Mesendoderm (in vitro differentiated cells): Measurements from ENCODE around the gene CHST8.

Source experiments
- DNase-seq: peaks from one replicate; pipeline ENCODE4 v3.0.0; 2013
- H2AK5ac ChIP-seq: 2 replicates; pipeline ENCODE4 v1.6.1; 2013; ENCODE audit warnings: low read length, inconsistent platforms
- H2BK120ac ChIP-seq: 2 replicates; pipeline ENCODE4 v1.6.1; 2013; ENCODE audit warnings: low read depth, mild to moderate bottlenecking, low read length, moderate library complexity, mixed read lengths
- H2BK15ac ChIP-seq: replicated peaks from 2 replicates; pipeline ENCODE4 v1.6.1; 2013; ENCODE audit warnings: low read depth, mild to moderate bottlenecking, moderate library complexity
- H2BK5ac ChIP-seq: 2 replicates; pipeline ENCODE4 v1.6.1; 2013; ENCODE audit warnings: low read length, inconsistent platforms
- H3K18ac ChIP-seq: 2 replicates; pipeline ENCODE4 v1.6.1; 2013; ENCODE audit warnings: mild to moderate bottlenecking, low read length, mixed read lengths
- H3K23ac ChIP-seq: one replicate; pipeline ENCODE4 v1.6.1; 2013; ENCODE audit warnings: low read length
- H3K27ac ChIP-seq: 2 replicates; pipeline ENCODE4 v1.5.1; 2013; ENCODE audit warnings: low read depth, mild to moderate bottlenecking, inconsistent platforms, low read length, moderate library complexity
- H3K27me3 ChIP-seq: 2 replicates; pipeline ENCODE4 v1.6.1; 2013; ENCODE audit warnings: low read length, control low read depth, mild to moderate bottlenecking, inconsistent platforms; ENCODE audit not compliant: insufficient read depth, poor library complexity
- H3K36me3 ChIP-seq: 2 replicates; pipeline ENCODE4 v1.6.1; 2013; ENCODE audit warnings: low read length, inconsistent platforms; ENCODE audit not compliant: control insufficient read depth, insufficient read depth
- H3K4ac ChIP-seq: one replicate; pipeline ENCODE4 v1.6.1; 2013; ENCODE audit warnings: low read depth, mild to moderate bottlenecking, low read length, moderate library complexity
- H3K4me1 ChIP-seq: 2 replicates; pipeline ENCODE4 v1.6.1; 2013; ENCODE audit warnings: low read depth, low read length, inconsistent platforms; ENCODE audit not compliant: control insufficient read depth
- H3K4me2 ChIP-seq: 2 replicates; pipeline ENCODE4 v1.6.1; 2013; ENCODE audit warnings: low read length
- H3K4me3 ChIP-seq: 2 replicates; pipeline ENCODE4 v1.5.1; 2013; ENCODE audit warnings: mild to moderate bottlenecking, low read length
- H3K56ac ChIP-seq: one replicate; pipeline ENCODE4 v1.6.1; 2013; ENCODE audit warnings: low read length
- H3K79me1 ChIP-seq: 2 replicates; pipeline ENCODE4 v1.6.1; 2013; ENCODE audit warnings: low read length, inconsistent platforms
- H3K79me2 ChIP-seq: 2 replicates; pipeline ENCODE4 v1.6.1; 2013; ENCODE audit warnings: mild to moderate bottlenecking, low read length; ENCODE audit not compliant: control insufficient read depth, insufficient read depth
- H3K9ac ChIP-seq: 2 replicates; pipeline ENCODE4 v1.6.1; 2013; ENCODE audit warnings: low read length, inconsistent platforms
- H4K5ac ChIP-seq: one replicate; pipeline ENCODE4 v1.6.1; 2013; ENCODE audit warnings: low read length
- H4K8ac ChIP-seq: one replicate; pipeline ENCODE4 v1.6.1; 2013; ENCODE audit warnings: low read depth, mild to moderate bottlenecking, control low read depth, low read length, moderate library complexity
- WGBS: extraction: QIAGEN DNeasy Blood & Tissue Kit; methylation state at CpG from one replicate; pipeline ENCODE4 v1.1.7; 2013; ENCODE audit warnings: low lambda C conversion rate, missing lambda C conversion rate; ENCODE audit not compliant: insufficient coverage; ENCODE audit errors: extremely low coverage; 5-methylcytosine and 5-hydroxymethylcytosine counted together

Gene CHST8

DNA sequence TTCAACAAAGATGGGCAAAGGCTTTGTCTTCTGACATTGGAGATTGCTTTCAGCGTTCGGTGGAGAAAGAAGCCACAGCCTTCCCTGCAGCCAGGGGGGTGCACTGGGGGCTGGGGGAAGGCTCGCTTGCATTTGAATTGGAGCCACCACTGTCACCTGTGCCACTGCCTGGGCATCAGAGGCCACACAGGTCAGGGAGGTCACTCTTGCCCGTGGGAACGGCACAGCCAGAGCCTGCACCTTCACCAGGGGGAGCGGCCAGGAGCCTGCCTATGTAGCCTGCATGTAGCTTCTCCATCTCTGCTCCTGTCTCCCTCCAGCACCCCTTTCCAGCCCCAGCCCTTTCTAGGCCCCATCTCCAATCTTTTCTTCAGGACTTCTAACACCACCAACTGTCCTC lies 131.2 kb downstream of the CHST8 start:
- Histone ChIP-seq H3K27me3 (no peaks in the 10 kb centered on the region), H3K18ac (no peak overlapping the region), H3K4me2 (no peak overlapping the region)

GRCh38 chr19:33754361-33754760 lies 132.6 kb downstream of the CHST8 start:
- Histone ChIP-seq H2BK15ac (no peak overlapping the region), H3K4ac (no peak overlapping the region), H3K79me2 (no peaks in the 10 kb centered on the region), H2BK5ac (no peak overlapping the region), H3K27ac (no peak overlapping the region), H3K79me1 (no peaks in the 10 kb centered on the region), H2AK5ac (no peak overlapping the region), H3K4me2 (no peak overlapping the region), H3K18ac (no peak overlapping the region), H4K5ac (no peak overlapping the region), H2BK120ac (no peak overlapping the region), H3K56ac (no peak overlapping the region), H3K4me3 (no peak overlapping the region), H3K27me3 (no peaks in the 10 kb centered on the region), H3K4me1 (no peaks in the 10 kb centered on the region), H4K8ac (no peak overlapping the region), H3K36me3 (no peaks in the 10 kb centered on the region), H3K23ac (no peak overlapping the region), H3K9ac (no peak overlapping the region)
- WGBS = no CpG with 5 or more reads among the region's 7 CpGs
- DNase-seq = no peak

More for the DNA sequence above, 131.2 kb downstream of the CHST8 start:
- DNase-seq = no peak
- H4K5ac ChIP-seq = no peak overlapping the region
- no peak overlapping the region for H2BK120ac ChIP-seq
- no peaks in the 10 kb centered on the region for H3K79me1 ChIP-seq
- no peak overlapping the region for H2BK5ac ChIP-seq
- no peak overlapping the region for H4K8ac ChIP-seq
- H3K4me3 ChIP-seq = no peak overlapping the region
- WGBS = no CpG with 5 or more reads among the region's 6 CpGs
- no peak overlapping the region for H3K4ac ChIP-seq
- H3K27ac ChIP-seq = no peak overlapping the region
- no peaks in the 10 kb centered on the region for H3K36me3 ChIP-seq
- H3K56ac ChIP-seq = no peak overlapping the region
- H3K79me2 ChIP-seq = no peaks in the 10 kb centered on the region
- H2AK5ac ChIP-seq = no peak overlapping the region
- no peak overlapping the region for H3K23ac ChIP-seq
- no peaks in the 10 kb centered on the region for H3K4me1 ChIP-seq
- no peak overlapping the region for H3K9ac ChIP-seq
- no peak overlapping the region for H2BK15ac ChIP-seq

DNA sequence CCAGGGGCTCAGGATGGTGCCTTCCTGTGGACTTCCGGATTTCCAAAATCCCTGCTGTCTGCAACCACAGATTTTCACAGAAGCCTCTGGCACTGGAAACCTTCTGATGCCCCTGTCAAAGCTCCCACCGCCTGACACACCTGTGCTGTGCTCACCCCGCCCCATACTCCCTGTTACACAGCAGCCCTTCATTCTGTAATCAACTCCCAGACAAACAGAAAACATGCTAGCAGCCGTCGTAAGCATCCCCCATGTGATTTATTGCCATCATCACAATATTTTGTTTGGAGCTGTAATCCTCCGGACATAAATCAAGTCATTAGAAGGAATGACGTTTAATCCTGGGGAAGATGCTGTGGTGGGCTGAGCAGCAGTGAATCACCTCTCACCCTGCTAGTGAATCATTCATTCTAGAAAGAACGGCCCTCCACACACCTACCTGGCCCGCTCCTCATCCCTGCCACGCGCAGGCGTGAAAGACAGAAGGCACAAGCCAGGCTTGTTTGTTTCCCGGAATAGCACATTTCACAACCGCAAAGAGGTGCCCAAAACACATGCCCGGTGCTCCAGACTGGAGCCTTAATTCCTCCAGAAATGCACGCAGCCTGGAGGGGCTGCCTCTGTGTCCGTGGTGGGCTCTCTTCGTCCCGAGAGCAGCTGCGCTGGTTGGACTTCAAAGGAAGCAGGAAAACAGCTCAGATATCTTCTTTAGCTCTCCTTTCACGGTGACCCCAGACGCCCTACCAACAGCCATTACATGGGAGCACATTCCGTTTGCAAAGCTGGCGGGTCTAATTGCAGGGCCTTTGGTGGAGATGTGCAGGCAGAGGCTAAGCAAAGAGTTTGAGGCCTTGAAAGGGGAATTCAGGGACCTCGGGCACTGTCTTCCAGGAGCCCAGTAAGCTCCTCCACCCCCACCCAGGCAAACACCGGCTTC lies 133.6 kb downstream of the CHST8 start:
- Histone ChIP-seq H2AK5ac (no peak overlapping the region), H4K8ac (no peak overlapping the region), H4K5ac (no peak overlapping the region), H3K23ac (no peak overlapping the region), H3K27ac (no peak overlapping the region), H3K18ac (no peak overlapping the region), H2BK120ac (no peak overlapping the region), H3K27me3 (no peaks in the 10 kb centered on the region), H3K56ac (no peak overlapping the region), H3K4me1 (no peaks in the 10 kb centered on the region), H3K36me3 (no peaks in the 10 kb centered on the region), H3K79me1 (no peaks in the 10 kb centered on the region), H3K4ac (no peak overlapping the region), H2BK5ac (no peak overlapping the region), H3K4me2 (no peak overlapping the region), H3K79me2 (no peaks in the 10 kb centered on the region), H3K9ac (no peak overlapping the region), H3K4me3 (no peak overlapping the region), H2BK15ac (no peak overlapping the region)
- no CpG with 5 or more reads among the region's 26 CpGs for WGBS
- DNase-seq = no peak

- DNase-seq = no peak
- H3K18ac ChIP-seq = no peak overlapping the region
- no peak overlapping the region for H3K4me2 ChIP-seq
- H3K79me1 ChIP-seq = no peaks in the 10 kb centered on the region
- H3K56ac ChIP-seq = no peak overlapping the region
- H2BK5ac ChIP-seq = no peak overlapping the region
- no peak overlapping the region for H3K23ac ChIP-seq
- H2AK5ac ChIP-seq = no peak overlapping the region
- H3K9ac ChIP-seq = no peak overlapping the region
- no peak overlapping the region for H4K5ac ChIP-seq
- H3K4me1 ChIP-seq = no peaks in the 10 kb centered on the region
- no peak overlapping the region for H2BK15ac ChIP-seq
- H3K27ac ChIP-seq = no peak overlapping the region
- no peak overlapping the region for H2BK120ac ChIP-seq
- no peak overlapping the region for H4K8ac ChIP-seq
- H3K4me3 ChIP-seq = no peak overlapping the region
- no peaks in the 10 kb centered on the region for H3K36me3 ChIP-seq
- no peaks in the 10 kb centered on the region for H3K79me2 ChIP-seq
- H3K27me3 ChIP-seq = no peaks in the 10 kb centered on the region
- no peak overlapping the region for H3K4ac ChIP-seq
- no CpG with 5 or more reads among the region's 11 CpGs for WGBS
Observed at GRCh38 chr19:33756177-33756576, 134.4 kb downstream of the CHST8 start.

- Histone ChIP-seq H4K5ac (no peak overlapping the region), H4K8ac (no peak overlapping the region), H3K18ac (no peak overlapping the region), H2BK5ac (no peak overlapping the region), H3K79me1 (no peaks in the 10 kb centered on the region), H2BK15ac (no peak overlapping the region), H3K56ac (no peak overlapping the region), H3K36me3 (no peaks in the 10 kb centered on the region), H3K4me3 (no peak overlapping the region), H3K4ac (no peak overlapping the region), H3K4me2 (no peak overlapping the region), H3K27me3 (no peaks in the 10 kb centered on the region), H2AK5ac (no peak overlapping the region), H3K23ac (no peak overlapping the region), H3K9ac (no peak overlapping the region), H2BK120ac (no peak overlapping the region), H3K27ac (no peak overlapping the region), H3K4me1 (no peaks in the 10 kb centered on the region), H3K79me2 (no peaks in the 10 kb centered on the region)
- WGBS = no CpG with 5 or more reads among the region's 12 CpGs
- no peak for DNase-seq
Observed at GRCh38 chr19:33758541-33759013, 136.8 kb downstream of the CHST8 start.
